ENCODE measurements around the gene SARDH. TPM values are rescaled to one million over a fixed set of nuclear protein-coding genes. Genes with fewer than 3 reads are reported as not detected.

The SARDH gene
- total and polyA plus RNA-seq, 9 donors, result 4.9 to 7.1 (median 5.7) TPM

DNA sequence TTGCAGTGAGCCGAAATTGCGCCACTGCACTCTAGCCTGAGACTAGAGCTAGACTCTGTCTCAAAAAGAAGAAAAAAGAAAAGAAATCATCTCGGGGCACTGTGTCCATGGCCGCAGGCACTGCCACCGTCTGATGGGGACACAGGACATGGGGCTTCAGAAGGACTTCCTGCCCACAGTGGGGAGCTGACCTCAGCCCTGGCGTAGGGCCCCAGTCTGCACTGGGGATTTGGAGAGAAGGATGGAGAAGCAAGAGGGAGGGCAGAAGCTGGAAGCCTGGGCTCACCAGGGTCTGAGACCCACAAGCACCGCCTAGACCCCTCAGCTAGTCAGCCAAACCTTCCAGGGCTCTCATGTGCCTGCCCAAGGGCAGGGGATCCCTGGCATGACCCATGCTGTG lies 4.1 kb upstream of the SARDH start:
- 85% methylated on average over 5 of the region's 7 CpGs for WGBS (ENCODE audit: insufficient coverage)
- H3K36me3 ChIP-seq (ENCODE audit: control insufficient read depth, insufficient read depth, low read length), result no peaks in the 10 kb centered on the region
- no peaks in the 10 kb centered on the region for H3K9me3 ChIP-seq (replicated peaks; ENCODE audit: control insufficient read depth, low read depth, low read length)
- peaks cover 7% of the 10 kb centered on the region for H3K27me3 ChIP-seq (ENCODE audit: control insufficient read depth, insufficient read depth, low read length)
- no peak overlapping the region for H3K27ac ChIP-seq (ENCODE audit: low read length)
- H3K4me1 ChIP-seq (ENCODE audit: control insufficient read depth, insufficient read depth, low read length), result peaks cover 19% of the 10 kb centered on the region
- H3K4me3 ChIP-seq (ENCODE audit: low read length), result no peak overlapping the region
- DNase-seq, result no peak

DNA sequence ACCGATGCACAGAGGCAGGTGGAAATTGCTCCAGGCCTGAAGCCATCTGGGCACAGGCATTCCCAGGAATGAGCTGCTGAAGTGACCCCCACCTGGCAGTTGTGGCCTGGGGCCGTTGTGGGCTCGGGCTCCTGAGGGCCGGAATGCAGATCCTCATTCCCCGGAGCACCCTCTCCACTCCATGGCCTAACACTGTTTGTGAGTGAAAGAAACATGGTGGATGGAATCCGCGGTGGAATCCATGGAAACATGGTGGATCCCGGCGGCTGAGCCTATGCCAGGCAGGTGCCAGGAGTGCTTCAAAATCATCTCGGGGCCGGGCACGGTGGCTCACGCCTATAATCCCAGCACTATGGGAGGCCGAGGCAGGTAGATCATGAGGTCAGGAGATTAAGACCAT lies 3.6 kb upstream of the SARDH start:
- no peaks in the 10 kb centered on the region for H3K36me3 ChIP-seq (ENCODE audit: control insufficient read depth, insufficient read depth, low read length)
- H3K27me3 ChIP-seq (ENCODE audit: control insufficient read depth, insufficient read depth, low read length), result peaks cover 7% of the 10 kb centered on the region
- no peak overlapping the region for H3K4me3 ChIP-seq (ENCODE audit: low read length)
- no peak for DNase-seq
- H3K9me3 ChIP-seq (replicated peaks; ENCODE audit: control insufficient read depth, low read depth, low read length), result no peaks in the 10 kb centered on the region
- no peak overlapping the region for H3K27ac ChIP-seq (ENCODE audit: low read length)
- peaks cover 24% of the 10 kb centered on the region for H3K4me1 ChIP-seq (ENCODE audit: control insufficient read depth, insufficient read depth, low read length)
- WGBS (ENCODE audit: insufficient coverage), result 95% methylated on average over 10 of the region's 14 CpGs

DNA sequence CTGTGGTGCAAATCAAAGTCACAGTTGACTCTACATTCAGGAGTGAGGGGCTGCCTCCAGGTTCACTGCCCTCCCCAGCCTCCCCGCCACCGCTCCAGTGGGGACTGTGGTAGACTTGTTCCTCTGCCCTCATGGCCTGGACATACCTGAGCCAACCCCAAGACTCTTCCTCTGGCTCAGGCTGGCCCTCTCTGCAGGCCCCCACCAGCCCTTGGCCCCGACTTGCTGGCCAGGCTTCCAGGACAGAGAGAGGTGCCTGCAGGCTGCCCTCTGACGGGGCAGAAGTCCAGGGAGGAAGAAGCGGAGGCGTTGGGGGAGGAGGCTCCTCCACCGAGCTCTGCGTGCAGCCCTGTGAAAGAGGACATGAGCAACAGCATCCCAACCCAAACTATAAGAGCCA lies 2.8 kb upstream of the SARDH start:
- H3K9me3 ChIP-seq (replicated peaks; ENCODE audit: control insufficient read depth, low read depth, low read length), result no peaks in the 10 kb centered on the region
- no peak for DNase-seq
- peaks cover 7% of the 10 kb centered on the region for H3K27me3 ChIP-seq (ENCODE audit: control insufficient read depth, insufficient read depth, low read length)
- no peaks in the 10 kb centered on the region for H3K36me3 ChIP-seq (ENCODE audit: control insufficient read depth, insufficient read depth, low read length)
- 83% methylated on average over 2 of the region's 8 CpGs for WGBS (ENCODE audit: insufficient coverage)
- H3K27ac ChIP-seq (ENCODE audit: low read length), result no peak overlapping the region
- H3K4me3 ChIP-seq (ENCODE audit: low read length), result no peak overlapping the region
- H3K4me1 ChIP-seq (ENCODE audit: control insufficient read depth, insufficient read depth, low read length), result peaks cover 27% of the 10 kb centered on the region

DNA sequence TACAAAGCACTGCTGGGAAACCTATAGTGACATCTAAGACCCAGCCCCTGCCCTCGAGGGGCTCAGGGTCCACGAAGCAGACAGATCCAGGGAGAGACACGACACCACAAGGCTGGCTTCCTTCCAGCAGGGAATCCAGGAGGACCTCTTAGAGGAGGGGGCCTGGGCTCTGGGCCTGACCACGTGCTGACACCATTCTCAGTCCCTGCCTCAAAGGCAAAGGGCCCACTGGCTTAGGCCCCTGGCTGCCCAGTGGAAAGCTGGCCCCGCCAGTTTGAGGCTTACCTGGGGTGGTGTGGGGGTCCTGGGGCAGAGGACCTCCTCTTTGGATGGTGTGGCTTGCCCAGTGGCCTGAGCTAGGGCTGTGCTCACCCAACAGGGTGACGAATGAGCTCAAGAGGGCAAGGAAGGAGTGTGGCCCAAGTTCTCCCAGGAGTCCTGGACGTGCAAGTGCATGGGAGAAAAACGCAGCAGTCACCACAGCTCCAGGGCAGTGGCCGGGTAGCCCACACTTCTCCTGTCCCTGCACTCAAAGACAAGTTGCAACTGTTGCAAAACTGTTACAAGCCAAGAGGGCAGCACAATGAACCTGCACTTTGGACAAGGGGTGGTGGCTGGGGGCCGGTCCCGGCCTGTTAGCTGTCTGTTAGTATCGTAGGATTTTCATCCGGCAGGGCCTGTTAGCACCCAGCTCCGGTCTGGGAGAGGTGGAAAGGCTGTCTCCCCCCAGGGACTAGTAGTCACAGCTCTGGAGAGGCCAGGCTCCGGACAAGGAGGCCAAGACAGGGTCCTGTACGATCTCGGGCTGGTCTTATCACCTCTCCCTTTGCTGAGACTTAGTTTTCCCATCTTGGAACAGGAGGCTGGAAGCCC lies 1.5 kb upstream of the SARDH start:
- DNase-seq, result no peak
- Histone ChIP-seq H3K4me1 (ENCODE audit: control insufficient read depth, insufficient read depth, low read length) (peaks cover 30% of the 10 kb centered on the region), H3K9me3 (replicated peaks; ENCODE audit: control insufficient read depth, low read depth, low read length) (no peaks in the 10 kb centered on the region), H3K27ac (ENCODE audit: low read length) (no peak overlapping the region), H3K4me3 (ENCODE audit: low read length) (no peak overlapping the region), H3K27me3 (ENCODE audit: control insufficient read depth, insufficient read depth, low read length) (peaks cover 7% of the 10 kb centered on the region), H3K36me3 (ENCODE audit: control insufficient read depth, insufficient read depth, low read length) (no peaks in the 10 kb centered on the region)
- WGBS (ENCODE audit: insufficient coverage), result 79% methylated on average over 14 of the region's 17 CpGs

DNA sequence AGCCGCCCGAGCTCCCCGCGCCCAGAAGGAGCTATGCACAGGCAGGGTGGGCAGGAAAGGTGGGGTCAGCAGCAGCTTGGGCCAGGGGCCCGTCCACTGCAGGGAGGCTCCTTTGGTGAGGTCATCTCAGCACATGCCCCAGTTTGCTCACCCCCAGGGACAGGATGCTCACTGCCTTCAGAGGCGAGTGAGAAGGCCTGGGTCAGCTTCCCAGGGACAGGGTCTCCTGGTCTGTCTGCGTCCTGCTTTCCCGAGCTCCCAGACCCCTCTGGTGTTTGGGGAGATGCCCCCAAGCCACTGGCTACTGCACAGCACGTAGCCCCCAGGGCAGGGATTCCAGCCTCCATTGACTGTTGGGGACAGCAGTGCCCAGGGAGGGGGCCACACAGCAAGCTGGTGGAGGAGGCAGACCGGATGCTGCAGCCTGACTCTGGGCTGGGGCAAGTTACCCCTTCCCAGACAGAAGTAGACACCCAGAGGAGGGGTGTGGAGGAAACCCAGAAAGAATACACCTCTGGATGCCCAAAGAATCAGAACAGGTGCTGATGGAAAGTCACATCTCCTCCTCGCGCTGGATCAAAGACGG lies 581 bp upstream of the SARDH start:
- Histone ChIP-seq H3K27ac (ENCODE audit: low read length) (no peak overlapping the region), H3K36me3 (ENCODE audit: control insufficient read depth, insufficient read depth, low read length) (no peaks in the 10 kb centered on the region), H3K4me3 (ENCODE audit: low read length) (no peak overlapping the region)

DNA sequence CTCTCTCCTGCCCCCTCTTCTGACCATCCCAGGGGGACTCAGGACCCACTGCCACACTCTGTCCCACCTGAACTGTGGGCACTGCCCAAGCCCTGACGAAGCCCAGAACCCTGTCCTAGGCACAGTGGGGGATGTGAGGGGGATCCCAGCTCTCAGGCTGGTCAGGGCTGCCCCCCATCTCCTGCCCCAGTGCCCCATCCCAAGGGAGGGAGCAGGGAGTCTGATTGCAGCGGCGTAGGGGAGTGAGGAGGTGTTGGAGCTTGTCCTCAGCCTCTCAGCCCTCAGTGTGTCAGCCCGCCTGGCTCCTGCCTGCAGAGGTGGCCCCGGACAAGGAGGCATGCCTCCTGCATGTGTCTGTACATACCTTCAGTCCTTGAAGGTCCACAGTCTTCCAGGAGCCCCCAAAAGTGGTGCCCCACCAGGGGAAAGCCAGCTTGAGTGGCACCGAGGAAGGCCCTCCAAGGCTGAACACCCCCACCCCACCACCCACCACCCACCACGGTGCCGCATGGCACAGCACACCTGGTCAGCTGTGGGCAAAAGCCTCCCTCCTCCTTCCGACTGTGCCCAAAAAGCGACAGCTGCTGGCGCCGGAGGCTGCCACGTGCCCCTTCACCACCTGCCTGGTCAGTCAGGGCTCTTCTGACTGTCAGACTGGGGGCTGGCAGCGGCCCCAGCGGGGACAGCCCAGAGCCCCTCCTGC lies 930 bp downstream of the SARDH start:
- WGBS (ENCODE audit: insufficient coverage), result 47% methylated on average over 10 of the region's 15 CpGs
- Histone ChIP-seq H3K9me3 (replicated peaks; ENCODE audit: control insufficient read depth, low read depth, low read length) (no peaks in the 10 kb centered on the region), H3K27ac (ENCODE audit: low read length) (peak overlapping the region; percentile 69), H3K4me1 (ENCODE audit: control insufficient read depth, insufficient read depth, low read length) (peaks cover 30% of the 10 kb centered on the region), H3K4me3 (ENCODE audit: low read length) (no peak overlapping the region), H3K36me3 (ENCODE audit: control insufficient read depth, insufficient read depth, low read length) (no peaks in the 10 kb centered on the region), H3K27me3 (ENCODE audit: control insufficient read depth, insufficient read depth, low read length) (peaks cover 5% of the 10 kb centered on the region)
- DNase-seq, result peak; percentile 85

More for the DNA sequence above, 581 bp upstream of the SARDH start:
- Histone ChIP-seq H3K9me3 (replicated peaks; ENCODE audit: control insufficient read depth, low read depth, low read length) (no peaks in the 10 kb centered on the region), H3K4me1 (ENCODE audit: control insufficient read depth, insufficient read depth, low read length) (peaks cover 30% of the 10 kb centered on the region), H3K27me3 (ENCODE audit: control insufficient read depth, insufficient read depth, low read length) (peaks cover 7% of the 10 kb centered on the region)
- no peak for DNase-seq
- WGBS (ENCODE audit: insufficient coverage), result 42% methylated on average over 9 of the region's 13 CpGs

DNA sequence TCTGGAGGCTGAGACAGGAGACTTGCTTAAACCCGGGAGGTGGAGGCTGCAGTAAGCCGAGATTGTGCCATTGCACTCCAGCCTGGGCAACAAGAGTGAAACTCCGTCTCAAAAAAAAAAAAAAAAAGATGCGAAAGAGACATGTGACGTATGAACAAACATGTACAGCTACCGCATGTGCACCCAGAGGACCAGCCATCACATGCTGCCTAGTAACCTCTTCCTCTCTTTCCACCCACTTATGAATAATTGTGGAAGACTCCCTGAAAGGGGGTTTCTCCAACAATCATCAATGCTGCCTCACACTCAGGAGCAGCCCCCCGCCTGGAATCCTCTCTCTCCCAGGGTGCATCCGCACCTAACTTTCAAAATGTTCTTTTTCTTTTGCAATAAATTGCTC lies 2.2 kb downstream of the SARDH start:
- 90% methylated on average over 2 of the region's 8 CpGs for WGBS (ENCODE audit: insufficient coverage)
- Histone ChIP-seq H3K27me3 (ENCODE audit: control insufficient read depth, insufficient read depth, low read length) (peaks cover 4% of the 10 kb centered on the region), H3K9me3 (replicated peaks; ENCODE audit: control insufficient read depth, low read depth, low read length) (no peaks in the 10 kb centered on the region), H3K4me3 (ENCODE audit: low read length) (no peak overlapping the region), H3K27ac (ENCODE audit: low read length) (no peak overlapping the region), H3K36me3 (ENCODE audit: control insufficient read depth, insufficient read depth, low read length) (no peaks in the 10 kb centered on the region), H3K4me1 (ENCODE audit: control insufficient read depth, insufficient read depth, low read length) (peaks cover 36% of the 10 kb centered on the region)
- no peak for DNase-seq

DNA sequence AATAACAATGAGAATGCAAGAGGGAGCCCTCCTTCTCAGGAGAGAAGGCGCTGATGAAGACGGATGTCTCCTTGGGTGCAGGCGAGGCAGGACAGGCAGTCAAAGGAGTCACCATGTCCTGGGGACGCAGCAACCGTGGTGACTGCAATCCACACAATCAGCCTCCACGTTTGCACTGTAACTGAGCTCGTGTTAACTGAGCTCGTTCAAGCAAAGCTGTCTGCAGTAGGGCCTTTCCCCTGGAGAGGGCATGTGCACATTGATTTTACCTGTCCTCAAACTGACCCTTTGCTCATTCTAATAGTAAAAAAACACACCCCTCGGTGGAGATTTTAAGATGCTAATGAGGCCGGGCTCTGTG lies 2.8 kb downstream of the SARDH start:
- peaks cover 36% of the 10 kb centered on the region for H3K4me1 ChIP-seq (ENCODE audit: control insufficient read depth, insufficient read depth, low read length)
- WGBS (ENCODE audit: insufficient coverage), result 42% methylated on average over 8 of the region's 10 CpGs
- no peak overlapping the region for H3K27ac ChIP-seq (ENCODE audit: low read length)
- peaks cover 4% of the 10 kb centered on the region for H3K27me3 ChIP-seq (ENCODE audit: control insufficient read depth, insufficient read depth, low read length)
- no peaks in the 10 kb centered on the region for H3K36me3 ChIP-seq (ENCODE audit: control insufficient read depth, insufficient read depth, low read length)
- no peak for DNase-seq
- no peak overlapping the region for H3K4me3 ChIP-seq (ENCODE audit: low read length)
- H3K9me3 ChIP-seq (replicated peaks; ENCODE audit: control insufficient read depth, low read depth, low read length), result no peaks in the 10 kb centered on the region

DNA sequence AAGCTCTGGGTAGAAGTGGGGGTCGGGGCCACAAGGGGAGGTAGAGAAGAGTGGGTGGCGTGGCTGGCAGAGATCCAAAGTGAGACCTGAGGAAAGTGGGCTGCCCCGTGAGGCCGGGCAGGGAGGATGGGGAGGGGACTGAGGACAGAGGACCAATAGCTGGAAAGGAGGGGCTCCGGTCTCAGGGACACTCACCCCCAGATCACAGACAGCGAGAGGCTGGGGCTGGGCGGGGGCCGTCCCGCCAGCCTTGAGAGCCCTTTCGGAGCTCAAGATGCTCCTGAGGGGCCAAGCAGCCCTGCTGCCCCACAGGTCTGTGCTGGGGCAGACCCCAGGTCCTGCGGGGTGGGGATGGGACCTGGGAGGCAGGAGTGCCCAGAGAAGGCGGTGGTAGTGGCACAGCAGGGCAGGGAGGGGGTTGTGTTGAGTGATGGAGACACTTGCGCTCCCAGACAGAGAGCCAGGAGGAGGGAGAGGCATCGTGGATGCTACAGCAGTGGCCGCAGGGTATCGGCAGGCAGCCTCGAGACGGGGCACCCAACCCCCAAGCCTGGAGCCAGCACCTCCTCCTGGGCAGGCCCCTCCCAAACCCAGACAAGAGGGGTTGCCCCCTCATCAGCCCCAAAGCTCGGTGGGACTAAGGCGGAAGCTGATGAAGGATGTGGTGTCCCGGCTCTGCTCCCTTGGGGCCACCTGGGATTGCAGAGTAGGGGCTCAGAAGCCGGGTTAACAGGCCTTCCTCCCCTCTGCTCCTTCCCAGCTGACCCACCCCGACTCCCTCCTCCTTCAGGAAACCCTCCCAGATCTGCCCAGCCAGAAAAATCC lies 3.4 kb downstream of the SARDH start:
- DNase-seq, result peak; percentile 5
- Histone ChIP-seq H3K27me3 (ENCODE audit: control insufficient read depth, insufficient read depth, low read length) (peaks cover 6% of the 10 kb centered on the region), H3K27ac (ENCODE audit: low read length) (no peak overlapping the region), H3K9me3 (replicated peaks; ENCODE audit: control insufficient read depth, low read depth, low read length) (no peaks in the 10 kb centered on the region), H3K4me3 (ENCODE audit: low read length) (no peak overlapping the region), H3K4me1 (ENCODE audit: control insufficient read depth, insufficient read depth, low read length) (peaks cover 36% of the 10 kb centered on the region), H3K36me3 (ENCODE audit: control insufficient read depth, insufficient read depth, low read length) (no peaks in the 10 kb centered on the region)
- WGBS (ENCODE audit: insufficient coverage), result 65% methylated on average over 11 of the region's 23 CpGs
